Suprapubic skin (tissue), 3 donors: ENCODE data around the gene TRIAP1.

Source experiments
- CTCF ChIP-seq, 2 donors: fragments of 200-600 bp in 1 of 2; fragments of 450-650 bp in 1 of 2; sonication (generic) in 1 of 2; IDR thresholded peaks; one replicate each; pipeline ENCODE4 v1.5.1; 2016 to 2019; ENCODE audit warnings: antibody characterized with exemption in 2 of 2, mild to moderate bottlenecking in 1 of 2, moderate library complexity in 1 of 2
- POLR2A ChIP-seq, 2 donors: fragments of 450-650 bp; IDR thresholded peaks; one replicate each; pipeline ENCODE4 v1.6.1; 2017; ENCODE audit warnings: antibody characterized with exemption in 2 of 2, mild to moderate bottlenecking in 2 of 2, moderate library complexity in 2 of 2

DNA sequence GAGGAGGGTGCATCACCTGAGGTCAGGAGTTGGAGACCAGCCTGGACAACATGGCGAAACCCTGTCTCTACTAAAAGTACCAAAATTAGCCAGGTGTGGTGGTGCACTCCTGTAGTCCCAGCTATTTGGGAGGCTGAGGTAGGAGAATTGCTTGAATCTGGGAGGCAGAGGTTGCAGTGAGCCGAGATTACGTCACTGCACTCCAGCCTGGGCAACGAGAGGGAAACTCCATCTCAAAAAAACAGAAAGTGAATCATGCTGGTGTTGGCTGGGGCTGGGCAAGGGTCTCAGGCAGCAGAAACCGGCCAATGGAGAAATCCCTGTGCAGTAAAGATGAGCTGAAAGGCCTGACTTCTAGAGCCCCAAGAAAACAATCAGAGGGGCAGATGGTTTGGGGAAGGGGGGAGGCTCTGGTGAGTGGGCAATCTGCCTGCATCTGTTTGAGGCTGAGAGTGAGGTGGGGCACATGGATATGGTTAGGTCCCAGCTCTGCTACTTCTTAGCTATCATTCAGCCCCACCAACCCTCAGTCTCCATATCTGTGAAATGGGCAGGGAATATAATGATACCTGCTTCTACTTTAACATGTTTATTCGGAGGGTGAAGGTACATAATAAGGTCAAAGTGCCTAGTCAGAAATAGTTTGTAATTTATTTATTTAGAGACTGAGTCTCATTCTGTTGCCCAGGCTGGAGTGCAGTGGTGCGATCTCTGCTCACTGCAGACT lies 29.5 kb downstream of the TRIAP1 start:
- no peak for TF ChIP-seq POLR2A (IDR thresholded peaks at IDR 0.05)
- no peak for TF ChIP-seq CTCF (IDR thresholded peaks at IDR 0.05)
